GM06990 (cell line): ENCODE data around the gene ANK3.
"Not testable (repeated sequence)": the region's sequence is repeated elsewhere in the genome, so short reads cannot be mapped to it uniquely, and the experiment has no call there.

Experiments used
- DNase-seq: peaks from one replicate; pipeline ENCODE4 v3.0.0-alpha.2; 2011; ENCODE audit not compliant: insufficient read length; ENCODE audit errors: extremely low read depth
- H3K27me3 ChIP-seq: replicated peaks from 2 replicates; pipeline ENCODE4 v1.6.0; 2011; ENCODE audit warnings: low read length; ENCODE audit not compliant: control insufficient read depth, insufficient read depth
- H3K36me3 ChIP-seq: 2 replicates; pipeline ENCODE4 v1.5.1; 2011; ENCODE audit warnings: low read length; ENCODE audit not compliant: control insufficient read depth, insufficient read depth
- H3K4me3 ChIP-seq: replicated peaks from 2 replicates; pipeline ENCODE4 v1.5.1; 2011; ENCODE audit warnings: low read depth, mild to moderate bottlenecking, control low read depth, low read length
- CTCF ChIP-seq: IDR thresholded peaks from 2 replicates; pipeline ENCODE4 v1.5.1; 2011; ENCODE audit warnings: low read length, control low read depth, mild to moderate bottlenecking, inconsistent platforms; ENCODE audit not compliant: insufficient read depth, poor library complexity, severe bottlenecking

ANK3 gene

GRCh38 chr10:60298408-60299389 is 91.0 kb downstream of the ANK3 start:
- DNase-seq: no peak
- TF ChIP-seq CTCF: no peak
- no peak overlapping the region for H3K4me3 ChIP-seq

GRCh38 chr10:60296073-60296472 is 93.6 kb downstream of the ANK3 start:
- Histone ChIP-seq H3K27me3 (no peaks in the 10 kb centered on the region), H3K36me3 (no peaks in the 10 kb centered on the region), H3K4me3 (no peak overlapping the region)
- no peak for DNase-seq
- TF ChIP-seq CTCF: no peak

More at GRCh38 chr10:60298408-60299389, 91.0 kb downstream of the ANK3 start:
- no peaks in the 10 kb centered on the region for H3K27me3 ChIP-seq
- H3K36me3 ChIP-seq: no peaks in the 10 kb centered on the region

- no peak for TF ChIP-seq CTCF
- no peak overlapping the region for H3K4me3 ChIP-seq
- no peaks in the 10 kb centered on the region for H3K27me3 ChIP-seq
- no peak for DNase-seq
- no peaks in the 10 kb centered on the region for H3K36me3 ChIP-seq
Observed at GRCh38 chr10:60295028-60295937, 94.4 kb downstream of the ANK3 start.

- H3K4me3 ChIP-seq: no peak overlapping the region
- H3K36me3 ChIP-seq: no peaks in the 10 kb centered on the region
- no peaks in the 10 kb centered on the region for H3K27me3 ChIP-seq
- no peak for DNase-seq
- no peak for TF ChIP-seq CTCF
Observed at GRCh38 chr10:60293581-60294175, 96.0 kb downstream of the ANK3 start.

- no peak for TF ChIP-seq CTCF
- DNase-seq: no peak
- Histone ChIP-seq H3K27me3 (no peaks in the 10 kb centered on the region), H3K4me3 (no peak overlapping the region), H3K36me3 (no peaks in the 10 kb centered on the region)
Observed at GRCh38 chr10:60292998-60293397, 96.7 kb downstream of the ANK3 start.

GRCh38 chr10:60292536-60292935 is 97.1 kb downstream of the ANK3 start:
- not testable (repeated sequence) for DNase-seq, H3K27me3 ChIP-seq, H3K4me3 ChIP-seq, H3K36me3 ChIP-seq
